Neural cell (in vitro differentiated cells): Measurements from ENCODE around the gene GPD1. TPM values are rescaled to one million over a fixed set of nuclear protein-coding genes. Genes with fewer than 3 reads are reported as not detected.

ENCODE experiments used
- H2AFZ ChIP-seq: fragments of 200-600, 300-800 bp; sonication (generic), shearing (Covaris generic); 2 replicates; pipeline ENCODE4 v1.6.0; 2014; ENCODE audit warnings: low read depth, mild to moderate bottlenecking, antibody characterized with exemption, low read length, moderate library complexity
- H3F3A ChIP-seq: fragments of 200-600 bp; shearing (Covaris generic); 2 replicates; pipeline ENCODE4 v1.6.1; 2016; ENCODE audit warnings: mild to moderate bottlenecking, moderate library complexity, mixed read lengths, antibody characterized with exemption, low read length; ENCODE audit not compliant: insufficient read depth, poor library complexity, severe bottlenecking
- H3K27ac ChIP-seq: fragments of 200-600, 300-800 bp; sonication (generic), shearing (Covaris generic); 2 replicates; pipeline ENCODE4 v1.5.1; 2014; ENCODE audit warnings: mild to moderate bottlenecking, low read length, moderate library complexity
- H3K27me3 ChIP-seq: fragments of 300-800, 200-600 bp; sonication (generic), shearing (Covaris generic); 2 replicates; pipeline ENCODE4 v1.6.0; 2014; ENCODE audit warnings: mild to moderate bottlenecking, low read depth, low read length, moderate library complexity; ENCODE audit not compliant: insufficient read depth
- H3K36me3 ChIP-seq: fragments of 300-800, 200-600 bp; sonication (generic), shearing (Covaris generic); 2 replicates; pipeline ENCODE4 v1.5.1; 2014; ENCODE audit warnings: mild to moderate bottlenecking, antibody characterized with exemption, low read length, moderate library complexity; ENCODE audit not compliant: insufficient read depth
- H3K4me2 ChIP-seq: fragments of 300-800, 200-600 bp; sonication (generic), shearing (Covaris generic); 2 replicates; pipeline ENCODE4 v1.6.0; 2014; ENCODE audit warnings: mild to moderate bottlenecking, low read length
- H3K4me3 ChIP-seq: fragments of 300-800, 200-600 bp; sonication (generic), shearing (Covaris generic); 2 replicates; pipeline ENCODE4 v1.5.1; 2014; ENCODE audit warnings: mild to moderate bottlenecking, low read length, moderate library complexity
- H3K79me2 ChIP-seq: fragments of 200-600 bp; shearing (Covaris generic); replicated peaks from 2 replicates; pipeline ENCODE4 v1.6.0; 2014; ENCODE audit warnings: mild to moderate bottlenecking, low read length, moderate library complexity; ENCODE audit not compliant: insufficient read depth
- H3K9ac ChIP-seq: fragments of 300-800, 200-600 bp; sonication (generic), shearing (Covaris generic); 2 replicates; pipeline ENCODE4 v1.6.1; 2016; ENCODE audit warnings: mild to moderate bottlenecking, low read length, mixed read lengths
- H3K9me2 ChIP-seq: fragments of 200-600 bp; shearing (Covaris generic); 2 replicates; pipeline ENCODE4 v1.6.1; 2016; ENCODE audit warnings: mild to moderate bottlenecking, low read length, mixed read lengths; ENCODE audit not compliant: insufficient read depth
- H3K9me3 ChIP-seq: fragments of 200-600, 300-800 bp; sonication (generic), shearing (Covaris generic); 2 replicates; pipeline ENCODE4 v1.6.1; 2016; ENCODE audit warnings: mild to moderate bottlenecking, mixed run types, low read length, moderate library complexity, mixed read lengths
- H4K20me1 ChIP-seq: fragments of 200-600 bp; shearing (Covaris generic); 2 replicates; pipeline ENCODE4 v1.6.1; 2016; ENCODE audit warnings: mild to moderate bottlenecking, mixed run types; ENCODE audit not compliant: insufficient read depth
- EP300 ChIP-seq: fragments of 450-650 bp; conservative IDR thresholded peaks from 2 replicates; pipeline ENCODE4 v1.6.1; 2014; ENCODE audit warnings: antibody characterized with exemption, mild to moderate bottlenecking, moderate library complexity; ENCODE audit not compliant: poor library complexity, severe bottlenecking
- EZH2 ChIP-seq: fragments of 200-600, 300-800 bp; shearing (Covaris generic), sonication (generic); IDR thresholded peaks from 2 replicates; pipeline ENCODE4 v1.6.1; 2014; ENCODE audit warnings: antibody characterized with exemption, low read length, borderline replicate concordance, mild to moderate bottlenecking; ENCODE audit not compliant: insufficient read depth, poor library complexity, severe bottlenecking
- MXI1 ChIP-seq: fragments of 450-650 bp; conservative IDR thresholded peaks from 2 replicates; pipeline ENCODE4 v1.6.1; 2014; ENCODE audit warnings: antibody characterized with exemption, mild to moderate bottlenecking; ENCODE audit not compliant: poor library complexity, severe bottlenecking
- POLR2AphosphoS5 ChIP-seq: IDR thresholded peaks from 2 replicates; pipeline ENCODE4 v1.6.1; 2012
- RAD21 ChIP-seq: fragments of 450-650 bp; conservative IDR thresholded peaks from 2 replicates; pipeline ENCODE4 v1.6.1; 2014; ENCODE audit warnings: antibody characterized with exemption, mild to moderate bottlenecking, moderate library complexity
- SMC3 ChIP-seq: fragments of 450-650 bp; conservative IDR thresholded peaks from 2 replicates; pipeline ENCODE4 v1.6.1; 2014; ENCODE audit warnings: antibody characterized with exemption, mild to moderate bottlenecking, moderate library complexity; ENCODE audit not compliant: poor library complexity
- TAF1 ChIP-seq: IDR thresholded peaks from 2 replicates; pipeline ENCODE4 v1.6.1; 2012; ENCODE audit warnings: low read depth
- polyA plus RNA-seq: library from polyadenylated mRNA; depleted of rRNA; stranded (reverse); fragments of >200 nt; gene quantifications from 2 replicates; pipeline ENCODE4 v1.2.3, GENCODE V29; 2014
- TF ChIP-seq, protein P1 (sequence below): fragments of 450-650 bp; IDR thresholded peaks from 2 replicates; pipeline ENCODE4 v1.5.1; 2014; ENCODE audit warnings: antibody characterized with exemption, mild to moderate bottlenecking, moderate library complexity; ENCODE audit not compliant: poor library complexity, severe bottlenecking
- TF ChIP-seq, protein P2 (sequence below): IDR thresholded peaks from 2 replicates; pipeline ENCODE4 v1.6.1; 2012; ENCODE audit warnings: borderline replicate concordance

Gene GPD1
- polyA plus RNA-seq, 1 donor from 2014 or later = 1.5 TPM

GRCh38 chr12:50157259-50157658, 53.5 kb downstream of the GPD1 start:
- TF ChIP-seq EZH2 = no peak
- no peak for TF ChIP-seq MXI1
- TF ChIP-seq RAD21 = no peak
- no peak for TF ChIP-seq EP300
- TF ChIP-seq, protein P1, sequence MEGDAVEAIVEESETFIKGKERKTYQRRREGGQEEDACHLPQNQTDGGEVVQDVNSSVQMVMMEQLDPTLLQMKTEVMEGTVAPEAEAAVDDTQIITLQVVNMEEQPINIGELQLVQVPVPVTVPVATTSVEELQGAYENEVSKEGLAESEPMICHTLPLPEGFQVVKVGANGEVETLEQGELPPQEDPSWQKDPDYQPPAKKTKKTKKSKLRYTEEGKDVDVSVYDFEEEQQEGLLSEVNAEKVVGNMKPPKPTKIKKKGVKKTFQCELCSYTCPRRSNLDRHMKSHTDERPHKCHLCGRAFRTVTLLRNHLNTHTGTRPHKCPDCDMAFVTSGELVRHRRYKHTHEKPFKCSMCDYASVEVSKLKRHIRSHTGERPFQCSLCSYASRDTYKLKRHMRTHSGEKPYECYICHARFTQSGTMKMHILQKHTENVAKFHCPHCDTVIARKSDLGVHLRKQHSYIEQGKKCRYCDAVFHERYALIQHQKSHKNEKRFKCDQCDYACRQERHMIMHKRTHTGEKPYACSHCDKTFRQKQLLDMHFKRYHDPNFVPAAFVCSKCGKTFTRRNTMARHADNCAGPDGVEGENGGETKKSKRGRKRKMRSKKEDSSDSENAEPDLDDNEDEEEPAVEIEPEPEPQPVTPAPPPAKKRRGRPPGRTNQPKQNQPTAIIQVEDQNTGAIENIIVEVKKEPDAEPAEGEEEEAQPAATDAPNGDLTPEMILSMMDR = no peak
- no peak for TF ChIP-seq TAF1
- no peak for TF ChIP-seq SMC3
- TF ChIP-seq POLR2AphosphoS5 = no peak
- TF ChIP-seq, protein P2, sequence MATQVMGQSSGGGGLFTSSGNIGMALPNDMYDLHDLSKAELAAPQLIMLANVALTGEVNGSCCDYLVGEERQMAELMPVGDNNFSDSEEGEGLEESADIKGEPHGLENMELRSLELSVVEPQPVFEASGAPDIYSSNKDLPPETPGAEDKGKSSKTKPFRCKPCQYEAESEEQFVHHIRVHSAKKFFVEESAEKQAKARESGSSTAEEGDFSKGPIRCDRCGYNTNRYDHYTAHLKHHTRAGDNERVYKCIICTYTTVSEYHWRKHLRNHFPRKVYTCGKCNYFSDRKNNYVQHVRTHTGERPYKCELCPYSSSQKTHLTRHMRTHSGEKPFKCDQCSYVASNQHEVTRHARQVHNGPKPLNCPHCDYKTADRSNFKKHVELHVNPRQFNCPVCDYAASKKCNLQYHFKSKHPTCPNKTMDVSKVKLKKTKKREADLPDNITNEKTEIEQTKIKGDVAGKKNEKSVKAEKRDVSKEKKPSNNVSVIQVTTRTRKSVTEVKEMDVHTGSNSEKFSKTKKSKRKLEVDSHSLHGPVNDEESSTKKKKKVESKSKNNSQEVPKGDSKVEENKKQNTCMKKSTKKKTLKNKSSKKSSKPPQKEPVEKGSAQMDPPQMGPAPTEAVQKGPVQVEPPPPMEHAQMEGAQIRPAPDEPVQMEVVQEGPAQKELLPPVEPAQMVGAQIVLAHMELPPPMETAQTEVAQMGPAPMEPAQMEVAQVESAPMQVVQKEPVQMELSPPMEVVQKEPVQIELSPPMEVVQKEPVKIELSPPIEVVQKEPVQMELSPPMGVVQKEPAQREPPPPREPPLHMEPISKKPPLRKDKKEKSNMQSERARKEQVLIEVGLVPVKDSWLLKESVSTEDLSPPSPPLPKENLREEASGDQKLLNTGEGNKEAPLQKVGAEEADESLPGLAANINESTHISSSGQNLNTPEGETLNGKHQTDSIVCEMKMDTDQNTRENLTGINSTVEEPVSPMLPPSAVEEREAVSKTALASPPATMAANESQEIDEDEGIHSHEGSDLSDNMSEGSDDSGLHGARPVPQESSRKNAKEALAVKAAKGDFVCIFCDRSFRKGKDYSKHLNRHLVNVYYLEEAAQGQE = no peak
- H2AFZ ChIP-seq = no peak overlapping the region
- H3K27me3 ChIP-seq = no peaks in the 10 kb centered on the region
- no peak overlapping the region for H3K27ac ChIP-seq
- no peaks in the 10 kb centered on the region for H3K36me3 ChIP-seq
- H3K9me2 ChIP-seq = no peaks in the 10 kb centered on the region
- H3F3A ChIP-seq = no peaks in the 10 kb centered on the region
- no peaks in the 10 kb centered on the region for H3K9me3 ChIP-seq
- H3K4me3 ChIP-seq = no peak overlapping the region
- H3K9ac ChIP-seq = no peak overlapping the region
- H3K79me2 ChIP-seq = peaks cover 33% of the 10 kb centered on the region
- H3K4me2 ChIP-seq = no peak overlapping the region
- no peaks in the 10 kb centered on the region for H4K20me1 ChIP-seq

DNA sequence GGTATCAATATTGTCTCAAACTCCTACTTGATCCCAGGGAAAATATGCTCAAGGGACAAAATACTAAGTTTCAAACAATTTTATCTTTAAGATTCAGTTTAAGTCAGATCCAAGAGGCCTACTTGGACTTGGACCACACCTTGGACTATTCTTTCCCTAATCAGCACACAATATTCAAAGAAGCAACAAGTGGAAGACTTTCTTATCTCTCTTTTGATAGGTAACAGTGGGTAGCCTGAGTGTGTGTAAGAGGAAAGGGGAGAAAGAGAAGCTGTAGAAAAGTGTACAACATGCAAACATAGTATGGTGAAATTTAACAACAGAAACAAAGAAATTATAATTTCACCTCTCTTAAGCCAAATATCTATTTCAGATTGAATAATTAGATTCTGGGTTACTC, 56.8 kb downstream of the GPD1 start:
- H3K27ac ChIP-seq = peak overlapping the region; percentile 23
- H3K9me3 ChIP-seq = no peaks in the 10 kb centered on the region
- no peaks in the 10 kb centered on the region for H3K9me2 ChIP-seq
- no peaks in the 10 kb centered on the region for H3F3A ChIP-seq
- H2AFZ ChIP-seq = no peak overlapping the region
- TF ChIP-seq POLR2AphosphoS5 = no peak
- TF ChIP-seq EP300 = no peak
- no peak for TF ChIP-seq MXI1
- no peak for TF ChIP-seq SMC3
- TF ChIP-seq, protein P1 = no peak
- TF ChIP-seq TAF1 = no peak
- TF ChIP-seq RAD21 = no peak
- TF ChIP-seq, protein P2 = no peak
- TF ChIP-seq EZH2 = no peak
- no peaks in the 10 kb centered on the region for H4K20me1 ChIP-seq
- no peak overlapping the region for H3K4me2 ChIP-seq
- H3K27me3 ChIP-seq = no peaks in the 10 kb centered on the region
- H3K36me3 ChIP-seq = no peaks in the 10 kb centered on the region
- H3K4me3 ChIP-seq = no peak overlapping the region
- no peak overlapping the region for H3K9ac ChIP-seq
- H3K79me2 ChIP-seq = peaks cover 43% of the 10 kb centered on the region
